ENCODE results near the gene ATXN7L1. TPM values are rescaled to one million over a fixed set of nuclear protein-coding genes. Genes with fewer than 3 reads are reported as not detected.

Gene ATXN7L1
- total RNA-seq, 1 donor from 2014 or later, result 18.6 TPM

DNA sequence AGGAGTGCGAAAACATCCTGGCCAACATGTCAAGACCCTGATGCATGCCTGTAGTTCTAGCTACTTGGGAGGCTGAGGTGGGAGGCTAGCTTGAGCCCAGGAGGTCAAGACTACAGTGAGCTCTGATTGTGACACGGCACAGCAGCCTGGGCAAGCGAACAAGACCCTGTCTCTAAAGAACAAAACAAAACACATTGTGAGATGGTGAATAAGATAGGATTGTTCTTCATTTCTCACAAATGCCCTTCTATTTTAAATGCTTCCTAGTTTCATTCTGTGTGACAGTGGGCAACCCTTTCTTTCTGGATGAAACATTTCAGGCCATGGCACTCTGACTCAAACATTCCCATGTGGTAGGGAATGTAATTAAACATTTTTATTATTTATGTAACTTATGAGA is 308.6 kb downstream of the ATXN7L1 start:
- peaks cover 54% of the 10 kb centered on the region for H3K36me3 Mint-ChIP-seq (ENCODE audit: low read depth)
- no peak overlapping the region for H3K27ac Mint-ChIP-seq
- ChIA-PET POLR2A (no interaction called here), CTCF (no interaction called here)
- no peaks in the 10 kb centered on the region for H3K4me1 Mint-ChIP-seq
- no peak for ATAC-seq (ENCODE audit: low read depth)
- intact Hi-C loops (cut with micrococcal nuclease), result loop anchor here (2.0 kb wide), 1 partner anchor 15 kb away; no protein-coding TSS in a partner anchor
- no peak overlapping the region for H3K4me3 Mint-ChIP-seq
- DNase-seq, result no peak
- TF ChIP-seq, protein P1, sequence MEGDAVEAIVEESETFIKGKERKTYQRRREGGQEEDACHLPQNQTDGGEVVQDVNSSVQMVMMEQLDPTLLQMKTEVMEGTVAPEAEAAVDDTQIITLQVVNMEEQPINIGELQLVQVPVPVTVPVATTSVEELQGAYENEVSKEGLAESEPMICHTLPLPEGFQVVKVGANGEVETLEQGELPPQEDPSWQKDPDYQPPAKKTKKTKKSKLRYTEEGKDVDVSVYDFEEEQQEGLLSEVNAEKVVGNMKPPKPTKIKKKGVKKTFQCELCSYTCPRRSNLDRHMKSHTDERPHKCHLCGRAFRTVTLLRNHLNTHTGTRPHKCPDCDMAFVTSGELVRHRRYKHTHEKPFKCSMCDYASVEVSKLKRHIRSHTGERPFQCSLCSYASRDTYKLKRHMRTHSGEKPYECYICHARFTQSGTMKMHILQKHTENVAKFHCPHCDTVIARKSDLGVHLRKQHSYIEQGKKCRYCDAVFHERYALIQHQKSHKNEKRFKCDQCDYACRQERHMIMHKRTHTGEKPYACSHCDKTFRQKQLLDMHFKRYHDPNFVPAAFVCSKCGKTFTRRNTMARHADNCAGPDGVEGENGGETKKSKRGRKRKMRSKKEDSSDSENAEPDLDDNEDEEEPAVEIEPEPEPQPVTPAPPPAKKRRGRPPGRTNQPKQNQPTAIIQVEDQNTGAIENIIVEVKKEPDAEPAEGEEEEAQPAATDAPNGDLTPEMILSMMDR (IDR thresholded peaks at IDR 0.05), result no peak
- no peaks in the 10 kb centered on the region for H3K27me3 Mint-ChIP-seq
- H3K9me3 Mint-ChIP-seq, result no peaks in the 10 kb centered on the region

DNA sequence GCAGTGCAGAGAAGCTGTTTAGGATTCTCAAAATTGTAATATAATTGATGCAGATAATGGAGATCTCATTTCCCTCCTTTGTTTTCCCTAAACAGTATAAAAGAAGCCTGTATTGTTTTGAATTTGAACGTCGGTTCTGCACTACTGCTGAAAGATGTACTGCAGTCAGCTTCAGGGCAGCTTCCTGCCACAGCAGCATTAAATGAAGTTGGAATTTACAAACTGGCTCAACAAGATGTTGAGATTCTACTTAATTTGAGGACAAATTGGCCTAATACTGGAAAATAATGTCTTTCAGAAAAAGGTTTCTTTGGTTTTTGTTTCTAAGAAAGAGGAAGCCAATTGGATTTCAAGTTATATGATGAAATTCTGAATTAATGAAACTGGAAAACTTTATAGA is 309.4 kb downstream of the ATXN7L1 start:
- TF ChIP-seq, protein P1 (IDR thresholded peaks at IDR 0.05), result no peak
- Mint-ChIP-seq H3K36me3 (ENCODE audit: low read depth) (peaks cover 62% of the 10 kb centered on the region), H3K4me3 (no peak overlapping the region), H3K27me3 (no peaks in the 10 kb centered on the region), H3K4me1 (no peaks in the 10 kb centered on the region), H3K9me3 (no peaks in the 10 kb centered on the region), H3K27ac (no peak overlapping the region)
- ChIA-PET POLR2A (no interaction called here), CTCF (no interaction called here)
- DNase-seq (no peak), ATAC-seq (ENCODE audit: low read depth) (no peak)
- intact Hi-C loops (cut with micrococcal nuclease), result loop anchor here (2.0 kb wide), 1 partner anchor 14 kb away; no protein-coding TSS in a partner anchor

DNA sequence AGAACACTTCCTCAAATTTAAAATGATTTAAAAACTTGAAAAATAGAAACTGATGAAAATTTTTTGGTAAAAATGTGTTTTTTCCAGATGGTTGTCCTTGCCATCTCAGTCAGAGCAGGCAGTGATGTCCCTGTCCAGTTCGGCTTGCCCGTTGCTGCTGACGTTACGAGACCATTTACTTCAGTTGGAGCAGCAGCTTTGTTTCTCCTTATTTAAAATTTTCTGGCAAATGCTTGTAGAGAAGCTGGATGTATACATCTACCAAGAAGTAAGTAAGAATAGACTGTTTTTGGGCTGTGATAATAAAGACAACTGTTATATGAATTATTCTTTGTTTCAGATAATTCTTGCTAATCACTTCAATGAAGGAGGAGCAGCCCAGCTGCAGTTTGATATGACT is 311.2 kb downstream of the ATXN7L1 start:
- H3K4me3 Mint-ChIP-seq, result no peak overlapping the region
- H3K36me3 Mint-ChIP-seq (ENCODE audit: low read depth), result peaks cover 68% of the 10 kb centered on the region
- TF ChIP-seq, protein P1 (IDR thresholded peaks at IDR 0.05), result no peak
- ATAC-seq (ENCODE audit: low read depth), result no peak
- intact Hi-C loops (cut with micrococcal nuclease), result no loop called here
- H3K27ac Mint-ChIP-seq, result no peak overlapping the region
- DNase-seq, result no peak
- H3K9me3 Mint-ChIP-seq, result no peaks in the 10 kb centered on the region
- CTCF ChIA-PET, result no interaction called here
- POLR2A ChIA-PET, result interaction anchor here (0.6 kb wide), 1 partner anchor 20 kb away, joined by 4 read pairs; no protein-coding TSS in a partner anchor
- H3K27me3 Mint-ChIP-seq, result no peaks in the 10 kb centered on the region
- no peaks in the 10 kb centered on the region for H3K4me1 Mint-ChIP-seq

DNA sequence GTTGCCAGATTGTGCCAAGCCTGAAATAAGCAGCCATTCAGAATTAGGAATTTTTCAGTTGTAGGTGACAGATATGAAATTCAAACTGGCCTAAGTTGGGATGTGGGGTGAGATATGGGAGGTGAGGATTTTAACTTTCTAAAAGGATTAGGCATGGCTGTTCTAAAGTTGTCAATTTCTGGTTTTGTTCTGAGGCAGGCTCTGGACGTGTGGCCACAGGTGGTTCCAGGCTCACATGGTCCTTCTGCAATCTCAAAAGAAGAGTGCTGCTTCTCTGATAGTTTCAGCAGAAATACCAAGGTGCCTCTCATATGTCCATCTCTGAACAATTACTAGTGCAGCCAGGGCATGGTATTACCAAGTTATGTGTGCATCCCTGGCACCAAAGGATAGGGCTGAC is 316.5 kb downstream of the ATXN7L1 start:
- Mint-ChIP-seq H3K27ac (no peak overlapping the region), H3K36me3 (ENCODE audit: low read depth) (peaks cover 63% of the 10 kb centered on the region), H3K4me1 (no peaks in the 10 kb centered on the region), H3K4me3 (no peak overlapping the region), H3K9me3 (no peaks in the 10 kb centered on the region), H3K27me3 (no peaks in the 10 kb centered on the region)
- DNase-seq (no peak), ATAC-seq (ENCODE audit: low read depth) (no peak)
- TF ChIP-seq, protein P1 (IDR thresholded peaks at IDR 0.05), result no peak
- intact Hi-C loops (cut with micrococcal nuclease), result no loop called here
- CTCF ChIA-PET, result no interaction called here
- POLR2A ChIA-PET, result no interaction called here

Other genes starting within 250 kb of the ATXN7L1 start
- gene CDHR3, start 86.7 kb upstream of the ATXN7L1 start, total RNA-seq, result 0.56 and 0.75 TPM in 2 replicates
- gene SYPL1, start 235.7 kb upstream of the ATXN7L1 start, total RNA-seq, result 109 and 116 TPM in 2 replicates

Measured in activated B cell treated with CpG ODN at 0.5 μM for 24 hours (primary cell).